SU-DHL-6 (cell line): ENCODE results near the gene GCC1.

Source experiments
- H2AFZ ChIP-seq: fragments of 200-600 bp; sonication (generic); 2 replicates; pipeline ENCODE4 v1.6.1; 2014; ENCODE audit warnings: low read depth, mild to moderate bottlenecking, moderate library complexity, mixed read lengths, antibody characterized with exemption, low read length; ENCODE audit not compliant: severe bottlenecking
- H3F3A ChIP-seq: fragments of 200-600 bp; shearing (Covaris generic); 2 replicates; pipeline ENCODE4 v1.6.0; 2016; ENCODE audit warnings: antibody characterized with exemption, mild to moderate bottlenecking; ENCODE audit not compliant: insufficient read depth
- H3K27ac ChIP-seq: fragments of 200-600 bp; sonication (generic); 2 replicates; pipeline ENCODE4 v1.5.1; 2016; ENCODE audit warnings: low read depth, mild to moderate bottlenecking, low read length, moderate library complexity, mixed read lengths
- H3K27me3 ChIP-seq: fragments of 200-600 bp; sonication (generic), shearing (Covaris generic); 2 replicates; pipeline ENCODE4 v1.6.0; 2014; ENCODE audit warnings: mild to moderate bottlenecking, low read length
- H3K36me3 ChIP-seq: fragments of 200-600 bp; sonication (generic); 2 replicates; pipeline ENCODE4 v1.6.1; 2014; ENCODE audit warnings: mild to moderate bottlenecking, low read length, mixed read lengths
- H3K4me2 ChIP-seq: fragments of 300-600, 200-600 bp; shearing (Covaris generic), sonication (generic); 2 replicates; pipeline ENCODE4 v1.6.0; 2014; ENCODE audit warnings: low read length, low read depth, mild to moderate bottlenecking; ENCODE audit not compliant: poor library complexity, severe bottlenecking
- H3K4me3 ChIP-seq: fragments of 200-600 bp; sonication (generic); 2 replicates; pipeline ENCODE4 v1.5.1; 2014; ENCODE audit warnings: antibody characterized with exemption, low read length, mild to moderate bottlenecking, mixed read lengths; ENCODE audit not compliant: insufficient read depth, poor library complexity, severe bottlenecking
- H3K79me2 ChIP-seq: fragments of 200-600 bp; sonication (generic); 2 replicates; pipeline ENCODE4 v1.6.1; 2014; ENCODE audit warnings: mild to moderate bottlenecking, low read length, moderate library complexity; ENCODE audit not compliant: insufficient read depth
- H3K9ac ChIP-seq: fragments of 200-600 bp; sonication (generic); 2 replicates; pipeline ENCODE4 v1.7.0; 2014; ENCODE audit warnings: mild to moderate bottlenecking, low read length
- H3K9me2 ChIP-seq: fragments of 200-600 bp; sonication (generic); replicated peaks from 2 replicates; pipeline ENCODE4 v1.6.1; 2014; ENCODE audit warnings: low read length; ENCODE audit not compliant: insufficient read depth
- H3K9me3 ChIP-seq: fragments of 200-600 bp; sonication (generic); 2 replicates; pipeline ENCODE4 v1.6.1; 2014; ENCODE audit warnings: low read length, mixed read lengths; ENCODE audit not compliant: insufficient read depth
- H4K20me1 ChIP-seq: fragments of 200-600 bp; sonication (generic); 2 replicates; pipeline ENCODE4 v1.6.1; 2014; ENCODE audit warnings: low read depth, mild to moderate bottlenecking, antibody characterized with exemption, low read length, moderate library complexity, mixed read lengths
- EZH2phosphoT487 ChIP-seq: fragments of 200-600 bp; sonication (generic), shearing (Covaris generic); conservative IDR thresholded peaks from 2 replicates; pipeline ENCODE4 v1.6.1; 2018; ENCODE audit warnings: mild to moderate bottlenecking, antibody characterized with exemption, low read length, moderate library complexity, mixed read lengths
- TF ChIP-seq, protein P1 (sequence below): fragments of 200-600 bp; sonication (generic); IDR thresholded peaks from one replicate; pipeline ENCODE4 v1.5.1; 2017; ENCODE audit warnings: antibody characterized with exemption, mild to moderate bottlenecking, low read length, moderate library complexity; ENCODE audit not compliant: insufficient read depth, poor library complexity, severe bottlenecking

The GCC1 gene

DNA sequence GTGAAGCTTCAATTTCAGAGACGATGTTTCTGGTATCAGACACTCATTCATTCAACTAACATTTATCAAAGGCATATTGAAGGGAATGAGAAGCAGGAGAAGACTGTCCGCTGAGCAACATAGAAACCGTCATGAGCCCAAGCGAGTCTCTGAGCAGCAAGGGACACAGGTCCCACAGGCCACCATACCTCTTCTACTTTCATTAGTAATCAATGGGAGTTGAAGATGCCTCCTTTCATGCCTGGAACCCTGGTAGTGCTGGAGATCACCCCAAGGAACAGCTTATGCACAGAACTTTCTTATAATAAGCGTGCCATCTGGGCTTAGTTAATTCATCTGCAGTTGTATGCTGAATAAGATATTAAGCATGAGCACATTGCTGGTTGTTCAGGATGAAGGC, 31.3 kb upstream of the GCC1 start:
- no peak overlapping the region for H3K4me3 ChIP-seq
- TF ChIP-seq EZH2phosphoT487, result no peak
- TF ChIP-seq, protein P1, sequence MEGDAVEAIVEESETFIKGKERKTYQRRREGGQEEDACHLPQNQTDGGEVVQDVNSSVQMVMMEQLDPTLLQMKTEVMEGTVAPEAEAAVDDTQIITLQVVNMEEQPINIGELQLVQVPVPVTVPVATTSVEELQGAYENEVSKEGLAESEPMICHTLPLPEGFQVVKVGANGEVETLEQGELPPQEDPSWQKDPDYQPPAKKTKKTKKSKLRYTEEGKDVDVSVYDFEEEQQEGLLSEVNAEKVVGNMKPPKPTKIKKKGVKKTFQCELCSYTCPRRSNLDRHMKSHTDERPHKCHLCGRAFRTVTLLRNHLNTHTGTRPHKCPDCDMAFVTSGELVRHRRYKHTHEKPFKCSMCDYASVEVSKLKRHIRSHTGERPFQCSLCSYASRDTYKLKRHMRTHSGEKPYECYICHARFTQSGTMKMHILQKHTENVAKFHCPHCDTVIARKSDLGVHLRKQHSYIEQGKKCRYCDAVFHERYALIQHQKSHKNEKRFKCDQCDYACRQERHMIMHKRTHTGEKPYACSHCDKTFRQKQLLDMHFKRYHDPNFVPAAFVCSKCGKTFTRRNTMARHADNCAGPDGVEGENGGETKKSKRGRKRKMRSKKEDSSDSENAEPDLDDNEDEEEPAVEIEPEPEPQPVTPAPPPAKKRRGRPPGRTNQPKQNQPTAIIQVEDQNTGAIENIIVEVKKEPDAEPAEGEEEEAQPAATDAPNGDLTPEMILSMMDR, result no peak
- H3K36me3 ChIP-seq, result no peaks in the 10 kb centered on the region
- no peak overlapping the region for H3K9ac ChIP-seq
- no peaks in the 10 kb centered on the region; the same call in 1 of the 2 replicates for H3K27me3 ChIP-seq
- H3K27ac ChIP-seq, result no peak overlapping the region
- no peaks in the 10 kb centered on the region for H3K79me2 ChIP-seq
- H3K9me2 ChIP-seq, result no peaks in the 10 kb centered on the region
- no peaks in the 10 kb centered on the region for H3K9me3 ChIP-seq
- H2AFZ ChIP-seq, result no peak overlapping the region
- H4K20me1 ChIP-seq, result no peaks in the 10 kb centered on the region
- H3K4me2 ChIP-seq, result no peak overlapping the region
- no peaks in the 10 kb centered on the region for H3F3A ChIP-seq

DNA sequence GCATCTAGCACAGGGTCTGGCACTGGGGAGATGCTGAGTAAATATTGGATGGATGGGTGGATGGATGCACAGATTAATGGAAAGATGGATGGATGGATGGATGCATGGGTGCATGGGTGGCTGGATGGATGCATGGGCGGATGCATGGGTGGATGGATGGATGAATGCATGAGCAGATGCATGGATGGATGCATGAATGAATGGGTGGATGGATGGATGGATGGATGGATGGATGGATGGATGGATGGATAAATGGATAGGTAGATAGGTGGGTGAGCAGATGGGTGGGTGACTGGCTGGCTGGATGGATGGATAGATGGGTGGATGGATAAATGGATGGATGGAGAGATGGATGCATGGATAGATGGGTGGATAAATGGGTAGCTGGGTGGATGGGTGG, 26.9 kb upstream of the GCC1 start:
- H3F3A ChIP-seq, result no peaks in the 10 kb centered on the region
- H3K36me3 ChIP-seq, result no peaks in the 10 kb centered on the region
- no peaks in the 10 kb centered on the region; the same call in 1 of the 2 replicates for H3K27me3 ChIP-seq
- H4K20me1 ChIP-seq, result no peaks in the 10 kb centered on the region
- H3K4me3 ChIP-seq, result no peak overlapping the region
- no peak overlapping the region for H2AFZ ChIP-seq
- no peaks in the 10 kb centered on the region for H3K79me2 ChIP-seq
- peaks cover 13% of the 10 kb centered on the region; the same call in 1 of the 2 replicates for H3K9me3 ChIP-seq
- H3K9ac ChIP-seq, result no peak overlapping the region
- H3K9me2 ChIP-seq, result no peaks in the 10 kb centered on the region
- TF ChIP-seq EZH2phosphoT487, result no peak
- H3K4me2 ChIP-seq, result no peak overlapping the region
- H3K27ac ChIP-seq, result no peak overlapping the region

DNA sequence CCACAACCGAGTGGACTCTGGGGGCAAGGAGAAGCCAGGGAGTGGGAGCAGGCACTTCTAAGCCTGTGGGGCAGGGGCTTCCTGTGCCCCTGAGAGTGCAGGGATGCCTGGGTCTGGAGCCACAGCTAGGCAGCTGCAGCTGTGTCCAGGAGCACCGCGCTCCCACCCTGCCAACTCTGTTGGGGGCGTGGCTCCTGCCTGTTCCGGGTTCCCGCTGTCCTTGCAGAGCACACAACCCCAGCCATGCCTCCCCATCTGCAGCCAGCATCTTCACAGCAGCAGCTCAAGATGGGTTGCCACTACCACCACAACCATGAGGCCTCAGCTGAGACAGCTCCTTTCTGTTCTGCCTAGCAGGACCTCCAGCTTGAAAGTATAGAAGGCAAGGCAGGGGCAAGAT, 23.9 kb upstream of the GCC1 start:
- Histone ChIP-seq H3K79me2 (no peaks in the 10 kb centered on the region), H3K27ac (no peak overlapping the region), H3K4me2 (no peak overlapping the region), H3K27me3 (no peaks in the 10 kb centered on the region; the same call in 1 of the 2 replicates), H3K9me2 (no peaks in the 10 kb centered on the region), H3K9ac (no peak overlapping the region), H3K9me3 (peaks cover 13% of the 10 kb centered on the region; the same call in 1 of the 2 replicates), H3K4me3 (no peak overlapping the region), H2AFZ (no peak overlapping the region), H3K36me3 (no peaks in the 10 kb centered on the region), H4K20me1 (no peaks in the 10 kb centered on the region), H3F3A (no peaks in the 10 kb centered on the region)
- TF ChIP-seq, protein P1, result no peak
- no peak for TF ChIP-seq EZH2phosphoT487

DNA sequence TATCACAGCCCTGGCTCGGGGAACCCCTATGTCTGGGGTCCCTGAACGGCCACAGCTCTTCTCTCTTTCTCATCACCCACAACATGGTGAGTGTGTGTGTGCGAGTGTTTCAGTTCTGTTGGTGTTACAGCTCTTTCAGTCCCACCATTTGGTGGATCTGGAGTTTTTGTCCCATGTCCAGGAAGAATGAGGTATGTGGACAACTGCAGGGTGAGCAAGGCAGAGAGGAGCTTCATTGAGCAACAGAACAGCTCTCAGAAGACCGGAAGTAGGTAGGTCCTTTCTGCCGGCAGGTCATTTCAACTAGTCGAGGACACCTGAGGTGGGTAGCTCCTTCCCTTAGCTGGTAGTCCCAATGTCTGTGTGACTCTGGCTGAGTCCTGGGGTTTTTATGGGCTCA, 23.1 kb upstream of the GCC1 start:
- Histone ChIP-seq H3K9me3 (peaks cover 13% of the 10 kb centered on the region; the same call in 1 of the 2 replicates), H3K36me3 (no peaks in the 10 kb centered on the region), H2AFZ (no peak overlapping the region), H3K9ac (no peak overlapping the region), H3K4me2 (no peak overlapping the region), H3K9me2 (no peaks in the 10 kb centered on the region), H3K79me2 (no peaks in the 10 kb centered on the region), H4K20me1 (no peaks in the 10 kb centered on the region), H3K27me3 (no peaks in the 10 kb centered on the region; the same call in 1 of the 2 replicates), H3K4me3 (no peak overlapping the region), H3F3A (no peaks in the 10 kb centered on the region), H3K27ac (no peak overlapping the region)
- TF ChIP-seq, protein P1, result no peak
- no peak for TF ChIP-seq EZH2phosphoT487
